GM19438 (cell line): ENCODE data around the gene ZNF33B.
"Not testable (repeated sequence)": the region's sequence is repeated elsewhere in the genome, so short reads cannot be mapped to it uniquely, and the experiment has no call there.

ENCODE experiments used
- ATAC-seq: cut with Tn5 transposase; IDR thresholded peaks from one replicate; pipeline ENCODE4 v1.9.1; 2021; ENCODE audit warnings: low read depth; ENCODE audit not compliant: unreplicated experiment

Gene ZNF33B

GRCh38 chr10:42638055-42638820 lies at the start of gene ZNF33B:
TSS of gene ZNF33B (minus strand) at chr10:42638570. CDS start at chr10:42636928, 1,642 bp downstream.
- ATAC-seq = peak; percentile 92

GRCh38 chr10:42684517-42684916 lies 46.1 kb upstream of the ZNF33B start:
- ATAC-seq = no peak

GRCh38 chr10:42680267-42680666 lies 41.9 kb upstream of the ZNF33B start:
- no peak for ATAC-seq

GRCh38 chr10:42665181-42665979 lies 27.0 kb upstream of the ZNF33B start:
- not testable (repeated sequence) for ATAC-seq

GRCh38 chr10:42654419-42654818 lies 16.0 kb upstream of the ZNF33B start:
- no peak for ATAC-seq

GRCh38 chr10:42652858-42653257 lies 14.5 kb upstream of the ZNF33B start:
- no peak for ATAC-seq

- ATAC-seq = no peak
Measured at GRCh38 chr10:42650374-42650773, 12.0 kb upstream of the ZNF33B start.

- no peak for ATAC-seq
Measured at GRCh38 chr10:42648512-42648911, 10.1 kb upstream of the ZNF33B start.

GRCh38 chr10:42646687-42647640 lies 8.6 kb upstream of the ZNF33B start:
- ATAC-seq = no peak

GRCh38 chr10:42646214-42646613 lies 7.8 kb upstream of the ZNF33B start:
- ATAC-seq = no peak

GRCh38 chr10:42645516-42645915 lies 7.1 kb upstream of the ZNF33B start:
- ATAC-seq = no peak

- no peak for ATAC-seq
Measured at GRCh38 chr10:42645103-42645502, 6.7 kb upstream of the ZNF33B start.

GRCh38 chr10:42640610-42641229 lies 2.4 kb upstream of the ZNF33B start:
- no peak for ATAC-seq

GRCh38 chr10:42638821-42639270 lies 476 bp upstream of the ZNF33B start:
- no peak for ATAC-seq

- ATAC-seq = no peak
Measured at GRCh38 chr10:42637648-42638054, 719 bp downstream of the ZNF33B start.

GRCh38 chr10:42637142-42637541 lies 1.2 kb downstream of the ZNF33B start:
- no peak for ATAC-seq

- no peak for ATAC-seq
Measured at GRCh38 chr10:42635098-42635497, 3.3 kb downstream of the ZNF33B start.

GRCh38 chr10:42632564-42632963 lies 5.8 kb downstream of the ZNF33B start:
- ATAC-seq = no peak

GRCh38 chr10:42630537-42631134 lies 7.7 kb downstream of the ZNF33B start:
- ATAC-seq = no peak

GRCh38 chr10:42623929-42624328 lies 14.4 kb downstream of the ZNF33B start:
- no peak for ATAC-seq
